ENCODE measurements around the gene TSPAN32.

Gene TSPAN32

GRCh38 chr11:2298795-2299761 lies 2.7 kb upstream of the TSPAN32 start:
- TF ChIP-seq, protein P1, sequence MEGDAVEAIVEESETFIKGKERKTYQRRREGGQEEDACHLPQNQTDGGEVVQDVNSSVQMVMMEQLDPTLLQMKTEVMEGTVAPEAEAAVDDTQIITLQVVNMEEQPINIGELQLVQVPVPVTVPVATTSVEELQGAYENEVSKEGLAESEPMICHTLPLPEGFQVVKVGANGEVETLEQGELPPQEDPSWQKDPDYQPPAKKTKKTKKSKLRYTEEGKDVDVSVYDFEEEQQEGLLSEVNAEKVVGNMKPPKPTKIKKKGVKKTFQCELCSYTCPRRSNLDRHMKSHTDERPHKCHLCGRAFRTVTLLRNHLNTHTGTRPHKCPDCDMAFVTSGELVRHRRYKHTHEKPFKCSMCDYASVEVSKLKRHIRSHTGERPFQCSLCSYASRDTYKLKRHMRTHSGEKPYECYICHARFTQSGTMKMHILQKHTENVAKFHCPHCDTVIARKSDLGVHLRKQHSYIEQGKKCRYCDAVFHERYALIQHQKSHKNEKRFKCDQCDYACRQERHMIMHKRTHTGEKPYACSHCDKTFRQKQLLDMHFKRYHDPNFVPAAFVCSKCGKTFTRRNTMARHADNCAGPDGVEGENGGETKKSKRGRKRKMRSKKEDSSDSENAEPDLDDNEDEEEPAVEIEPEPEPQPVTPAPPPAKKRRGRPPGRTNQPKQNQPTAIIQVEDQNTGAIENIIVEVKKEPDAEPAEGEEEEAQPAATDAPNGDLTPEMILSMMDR (IDR thresholded peaks at IDR 0.05): peak; percentile 69
- no peak for TF ChIP-seq ZFX (IDR thresholded peaks at IDR 0.05; ENCODE audit: borderline replicate concordance)
- H3K27ac ChIP-seq: no peak overlapping the region

DNA sequence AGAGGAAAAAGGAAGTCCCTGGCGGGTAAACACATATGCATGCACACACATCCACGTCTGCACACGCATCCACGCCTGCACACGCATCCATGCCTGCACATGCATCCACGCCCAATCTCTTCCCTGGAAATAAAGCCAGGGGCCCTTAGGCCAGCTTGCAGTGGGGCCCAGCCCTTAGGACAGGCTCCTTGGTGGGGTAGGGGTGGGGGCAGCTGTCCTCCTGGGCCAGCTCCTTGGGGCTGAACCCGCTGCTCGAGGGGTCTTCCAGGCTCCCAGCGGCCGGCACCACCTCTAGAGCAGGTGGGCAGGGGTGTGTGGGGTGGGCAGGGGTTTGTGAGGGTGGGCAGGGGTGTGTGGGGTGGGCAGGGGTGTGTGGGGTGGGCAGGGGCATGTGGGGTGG lies 2.0 kb upstream of the TSPAN32 start:
- TF ChIP-seq, protein P1 (IDR thresholded peaks at IDR 0.05): no peak
- TF ChIP-seq ZFX (IDR thresholded peaks at IDR 0.05; ENCODE audit: borderline replicate concordance): no peak
- H3K27ac ChIP-seq: no peak overlapping the region

- no peak overlapping the region for H3K27ac ChIP-seq
- TF ChIP-seq ZFX (IDR thresholded peaks at IDR 0.05; ENCODE audit: borderline replicate concordance): no peak
- TF ChIP-seq, protein P1 (IDR thresholded peaks at IDR 0.05): no peak
Measured at GRCh38 chr11:2300290-2300935, 1.4 kb upstream of the TSPAN32 start.

GRCh38 chr11:2300936-2301630 lies 730 bp upstream of the TSPAN32 start:
- H3K27ac ChIP-seq: no peak overlapping the region
- TF ChIP-seq, protein P1 (IDR thresholded peaks at IDR 0.05): no peak
- TF ChIP-seq ZFX (IDR thresholded peaks at IDR 0.05; ENCODE audit: borderline replicate concordance): no peak

DNA sequence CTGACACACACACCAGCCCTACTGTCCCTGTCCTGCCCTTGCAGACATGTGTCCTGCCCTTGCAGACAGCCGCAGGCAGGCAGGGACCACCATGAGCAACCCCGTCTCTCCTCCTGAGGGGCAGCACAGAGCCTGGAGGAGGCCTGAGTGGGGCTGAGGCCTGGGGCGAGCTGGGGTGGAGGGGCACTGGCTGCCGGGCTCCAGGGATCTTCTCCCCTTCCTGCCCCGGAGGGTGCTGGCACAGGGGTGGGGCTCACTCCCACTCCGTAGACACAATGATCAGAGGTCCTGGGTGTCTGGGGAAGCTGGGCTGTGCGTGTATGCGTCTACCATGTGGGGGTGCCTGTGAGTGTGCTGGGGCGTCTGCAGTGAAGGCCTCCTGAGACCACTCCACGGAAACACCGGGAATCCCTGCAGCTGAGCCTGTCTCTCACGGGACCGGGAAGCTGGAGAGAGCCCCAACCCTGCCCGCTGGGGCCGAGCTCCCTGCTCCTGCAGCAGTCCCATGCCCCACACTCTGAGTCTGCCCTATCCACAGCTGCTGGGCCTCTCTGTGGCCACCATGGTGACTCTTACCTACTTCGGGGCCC lies 588 bp downstream of the TSPAN32 start:
- TF ChIP-seq, protein P1 (IDR thresholded peaks at IDR 0.05): no peak
- TF ChIP-seq ZFX (IDR thresholded peaks at IDR 0.05; ENCODE audit: borderline replicate concordance): no peak
- no peak overlapping the region for H3K27ac ChIP-seq

- TF ChIP-seq, protein P1 (IDR thresholded peaks at IDR 0.05): no peak
- no peak for TF ChIP-seq ZFX (IDR thresholded peaks at IDR 0.05; ENCODE audit: borderline replicate concordance)
- no peak overlapping the region for H3K27ac ChIP-seq
Measured at GRCh38 chr11:2302896-2303626, 1.2 kb downstream of the TSPAN32 start.
